K562 (cell line): ENCODE data around the gene ACKR2. TPM values are rescaled to one million over a fixed set of nuclear protein-coding genes. Genes with fewer than 3 reads are reported as not detected.
A peak's percentile ranks its signal among the peaks of the same experiment; 100 is the strongest.

Source experiments
- ARID1B ChIP-seq: fragments of 450-650 bp; IDR thresholded peaks from 2 replicates; pipeline ENCODE4 v1.6.1; 2016; ENCODE audit warnings: antibody characterized with exemption, mild to moderate bottlenecking, inconsistent platforms
- BRD9 ChIP-seq: fragments of 450-650 bp; IDR thresholded peaks from 2 replicates; pipeline ENCODE4 v1.6.1; 2018; ENCODE audit warnings: low read depth; ENCODE audit not compliant: partially characterized antibody
- EZH2 ChIP-seq: IDR thresholded peaks from 2 replicates; pipeline ENCODE4 v1.6.1; 2012; ENCODE audit warnings: low read depth, mild to moderate bottlenecking, inconsistent platforms, low read length, borderline replicate concordance
- FOXK1 ChIP-seq: sonication (generic); formaldehyde crosslinking; IDR thresholded peaks from 2 replicates; pipeline ENCODE4 v1.8.0; 2022; ENCODE audit warnings: missing genetic modification reagents, mild to moderate bottlenecking, borderline replicate concordance
- MYNN ChIP-seq, 2 experiments: sonication (generic); formaldehyde crosslinking in 1 of 2; IDR thresholded peaks; 2 replicates each; pipeline versions ENCODE4 v1.5.0 to v1.6.1; 2016 to 2020; ENCODE audit warnings: antibody characterized with exemption in 1 of 2, missing genetic modification reagents in 1 of 2
- POLR2B ChIP-seq: fragments of 450-650 bp; IDR thresholded peaks from 2 replicates; pipeline ENCODE4 v1.6.1; 2018; ENCODE audit warnings: low read depth; ENCODE audit not compliant: partially characterized antibody
- REST ChIP-seq, 2 experiments: fragments of 450-650 bp; formaldehyde crosslinking in 1 of 2; IDR thresholded peaks; 2 replicates each; pipeline versions ENCODE4 v1.4.0 to v1.6.1; 2014 to 2020; ENCODE audit warnings: mild to moderate bottlenecking in 2 of 2, borderline replicate concordance in 1 of 2, low read depth in 1 of 2
- ZNF316 ChIP-seq: fragments of 450-650 bp; IDR thresholded peaks from 2 replicates; pipeline ENCODE4 v1.6.1; 2016
- ZNF778 ChIP-seq: fragments of 450-650 bp; formaldehyde crosslinking; IDR thresholded peaks from 2 replicates; pipeline ENCODE4 v1.4.0; 2020; ENCODE audit warnings: mild to moderate bottlenecking, moderate library complexity
- polyA plus RNA-seq, 8 experiments: library from polyadenylated mRNA; depleted of rRNA in 4 of 8; stranded (reverse) in 5 of 8; unstranded in 3 of 8; fragments of >200 nt; fragmentation: Nextera tagmentation in 2 of 8; fragmentation: Illumina TruSeq in 1 of 8; extraction: Ambion mirVana in 2 of 8; extraction: Trizol in 1 of 8; gene quantifications; 2 replicates each; pipeline versions ENCODE4 v1.2.1 to v1.2.3, GENCODE V29; 2011 to 2014; ENCODE audit warnings: inconsistent platforms in 1 of 8, missing spikeins in 1 of 8
- total RNA-seq, 7 experiments: library from RNA; depleted of rRNA in 6 of 7; stranded (reverse); fragments of >200 nt in 6 of 7; fragmentation: Illumina TruSeq in 2 of 7; extraction: Trizol in 2 of 7; gene quantifications; 2 replicates each; pipeline versions ENCODE4 v1.2.1 to v1.2.3, GENCODE V29; 2011 to 2021; ENCODE audit warnings: low replicate concordance in 1 of 7
- TF ChIP-seq, protein P1 (sequence below): conservative IDR thresholded peaks from 2 replicates; pipeline ENCODE4 v1.6.1; 2011; ENCODE audit warnings: low read depth, mild to moderate bottlenecking, low read length; ENCODE audit not compliant: control insufficient read depth
- TF ChIP-seq, protein P2 (sequence below): fragments of 450-650 bp; IDR thresholded peaks from 2 replicates; pipeline ENCODE4 v1.6.1; 2016; ENCODE audit warnings: low read depth, mild to moderate bottlenecking, moderate library complexity
- TF ChIP-seq, protein P3 (sequence below): sonication (generic); formaldehyde crosslinking; IDR thresholded peaks from 2 replicates; pipeline ENCODE4 v1.8.0; 2022; ENCODE audit warnings: mild to moderate bottlenecking, missing genetic modification reagents

ACKR2 gene
- total and polyA plus RNA-seq, 9 of the 15 experiments (the other 6 are each of a cell fraction or from before 2014, with no cell fraction given) = 0.03 to 0.69 (median 0.25) TPM; not detected in 1

- TF ChIP-seq, protein P1, sequence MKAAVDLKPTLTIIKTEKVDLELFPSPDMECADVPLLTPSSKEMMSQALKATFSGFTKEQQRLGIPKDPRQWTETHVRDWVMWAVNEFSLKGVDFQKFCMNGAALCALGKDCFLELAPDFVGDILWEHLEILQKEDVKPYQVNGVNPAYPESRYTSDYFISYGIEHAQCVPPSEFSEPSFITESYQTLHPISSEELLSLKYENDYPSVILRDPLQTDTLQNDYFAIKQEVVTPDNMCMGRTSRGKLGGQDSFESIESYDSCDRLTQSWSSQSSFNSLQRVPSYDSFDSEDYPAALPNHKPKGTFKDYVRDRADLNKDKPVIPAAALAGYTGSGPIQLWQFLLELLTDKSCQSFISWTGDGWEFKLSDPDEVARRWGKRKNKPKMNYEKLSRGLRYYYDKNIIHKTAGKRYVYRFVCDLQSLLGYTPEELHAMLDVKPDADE = no peak; the same call in 1 of the 2 replicates
- TF ChIP-seq ARID1B = no peak
- no peak for TF ChIP-seq ZNF778 (CRISPR knock-in tag)
- TF ChIP-seq REST (IDR thresholded peaks at IDR 0.05; ENCODE audit: borderline replicate concordance) = peak; percentile 89
- TF ChIP-seq REST (CRISPR knock-in tag; IDR thresholded peaks at IDR 0.05; ENCODE audit: low read depth) = no peak
- TF ChIP-seq, protein P2, sequence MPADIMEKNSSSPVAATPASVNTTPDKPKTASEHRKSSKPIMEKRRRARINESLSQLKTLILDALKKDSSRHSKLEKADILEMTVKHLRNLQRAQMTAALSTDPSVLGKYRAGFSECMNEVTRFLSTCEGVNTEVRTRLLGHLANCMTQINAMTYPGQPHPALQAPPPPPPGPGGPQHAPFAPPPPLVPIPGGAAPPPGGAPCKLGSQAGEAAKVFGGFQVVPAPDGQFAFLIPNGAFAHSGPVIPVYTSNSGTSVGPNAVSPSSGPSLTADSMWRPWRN = no peak
- no peak for TF ChIP-seq POLR2B
- TF ChIP-seq, protein P3, sequence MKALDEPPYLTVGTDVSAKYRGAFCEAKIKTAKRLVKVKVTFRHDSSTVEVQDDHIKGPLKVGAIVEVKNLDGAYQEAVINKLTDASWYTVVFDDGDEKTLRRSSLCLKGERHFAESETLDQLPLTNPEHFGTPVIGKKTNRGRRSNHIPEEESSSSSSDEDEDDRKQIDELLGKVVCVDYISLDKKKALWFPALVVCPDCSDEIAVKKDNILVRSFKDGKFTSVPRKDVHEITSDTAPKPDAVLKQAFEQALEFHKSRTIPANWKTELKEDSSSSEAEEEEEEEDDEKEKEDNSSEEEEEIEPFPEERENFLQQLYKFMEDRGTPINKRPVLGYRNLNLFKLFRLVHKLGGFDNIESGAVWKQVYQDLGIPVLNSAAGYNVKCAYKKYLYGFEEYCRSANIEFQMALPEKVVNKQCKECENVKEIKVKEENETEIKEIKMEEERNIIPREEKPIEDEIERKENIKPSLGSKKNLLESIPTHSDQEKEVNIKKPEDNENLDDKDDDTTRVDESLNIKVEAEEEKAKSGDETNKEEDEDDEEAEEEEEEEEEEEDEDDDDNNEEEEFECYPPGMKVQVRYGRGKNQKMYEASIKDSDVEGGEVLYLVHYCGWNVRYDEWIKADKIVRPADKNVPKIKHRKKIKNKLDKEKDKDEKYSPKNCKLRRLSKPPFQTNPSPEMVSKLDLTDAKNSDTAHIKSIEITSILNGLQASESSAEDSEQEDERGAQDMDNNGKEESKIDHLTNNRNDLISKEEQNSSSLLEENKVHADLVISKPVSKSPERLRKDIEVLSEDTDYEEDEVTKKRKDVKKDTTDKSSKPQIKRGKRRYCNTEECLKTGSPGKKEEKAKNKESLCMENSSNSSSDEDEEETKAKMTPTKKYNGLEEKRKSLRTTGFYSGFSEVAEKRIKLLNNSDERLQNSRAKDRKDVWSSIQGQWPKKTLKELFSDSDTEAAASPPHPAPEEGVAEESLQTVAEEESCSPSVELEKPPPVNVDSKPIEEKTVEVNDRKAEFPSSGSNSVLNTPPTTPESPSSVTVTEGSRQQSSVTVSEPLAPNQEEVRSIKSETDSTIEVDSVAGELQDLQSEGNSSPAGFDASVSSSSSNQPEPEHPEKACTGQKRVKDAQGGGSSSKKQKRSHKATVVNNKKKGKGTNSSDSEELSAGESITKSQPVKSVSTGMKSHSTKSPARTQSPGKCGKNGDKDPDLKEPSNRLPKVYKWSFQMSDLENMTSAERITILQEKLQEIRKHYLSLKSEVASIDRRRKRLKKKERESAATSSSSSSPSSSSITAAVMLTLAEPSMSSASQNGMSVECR (CRISPR knock-in tag) = peak; percentile 66; the same call in 1 of the 2 replicates
- TF ChIP-seq MYNN (IDR thresholded peaks at IDR 0.05) = no peak
- no peak for TF ChIP-seq MYNN (CRISPR knock-in tag; IDR thresholded peaks at IDR 0.05)
- TF ChIP-seq ZNF316 = no peak
- peak; percentile 74; the same call in 1 of the 2 replicates for TF ChIP-seq FOXK1 (CRISPR knock-in tag)
- no peak for TF ChIP-seq EZH2
- TF ChIP-seq BRD9 = peak; percentile 24
Observed at GRCh38 chr3:42803414-42804105, 5.7 kb upstream of the ACKR2 start (continued).
